Upper lobe of left lung (tissue), 6 donors: Measurements from ENCODE around the gene KIRREL3. TPM values are rescaled to one million over a fixed set of nuclear protein-coding genes. Genes with fewer than 3 reads are reported as not detected.

Experiments
- ATAC-seq, 2 donors: fragments of 200-7000 bp; cut with Tn5 transposase; one replicate each; pipeline ENCODE4 v1.9.1; 2022; ENCODE audit warnings: mild to moderate bottlenecking in 2 of 2, moderate library complexity in 2 of 2; ENCODE audit not compliant: low FRiP score in 2 of 2
- DNase-seq, 2 donors: peaks; one replicate each; pipeline ENCODE4 v3.0.0-alpha.2; 2019 to 2020
- H3K27ac ChIP-seq, 4 donors: fragments of 200-600 bp; sonication (generic); one replicate each; pipeline ENCODE4 v1.5.1; 2016 to 2019
- H3K27me3 ChIP-seq, 4 donors: fragments of 200-600 bp; sonication (generic); one replicate each; pipeline ENCODE4 v1.5.1; 2017 to 2019
- H3K36me3 ChIP-seq, 4 donors: fragments of 200-600 bp; sonication (generic); one replicate each; pipeline ENCODE4 v1.5.1; 2016 to 2019
- H3K4me1 ChIP-seq, 4 donors: fragments of 200-600 bp; sonication (generic); one replicate each; pipeline ENCODE4 v1.5.1; 2018 to 2019
- H3K4me3 ChIP-seq, 4 donors: fragments of 200-600 bp; sonication (generic); one replicate each; pipeline ENCODE4 v1.5.1; 2017 to 2019; ENCODE audit warnings: mild to moderate bottlenecking in 2 of 4, moderate library complexity in 1 of 4
- H3K9me3 ChIP-seq, 4 donors: fragments of 200-600 bp; sonication (generic); one replicate each; pipeline ENCODE4 v1.5.1; 2018 to 2019
- EP300 ChIP-seq, 4 donors: sonication (generic); formaldehyde crosslinking; IDR thresholded peaks; one replicate each; pipeline ENCODE4 v1.5.1; 2017; ENCODE audit warnings: antibody characterized with exemption in 4 of 4, control low read depth in 2 of 4
- POLR2A ChIP-seq, 4 donors: fragments of 450-650 bp; IDR thresholded peaks; one replicate each; pipeline ENCODE4 v1.5.1; 2016 to 2017; ENCODE audit warnings: antibody characterized with exemption in 4 of 4, mild to moderate bottlenecking in 2 of 4
- POLR2AphosphoS5 ChIP-seq, 2 donors: sonication (generic); formaldehyde crosslinking; IDR thresholded peaks; one replicate each; pipeline ENCODE4 v1.5.1; 2017; ENCODE audit warnings: antibody characterized with exemption in 2 of 2
- WGBS, 2 donors: methylation state at CpG; one replicate each; pipeline ENCODE4 v1.1.5; 2017 to 2018; 5-methylcytosine and 5-hydroxymethylcytosine counted together
- total RNA-seq, 6 donors: library from RNA; depleted of rRNA in 4 of 6; stranded (reverse); fragments of >200 nt in 4 of 6; gene quantifications; one replicate each; pipeline versions ENCODE4 v1.1.0 to v1.2.1, GENCODE V29; 2016 to 2021
- TF ChIP-seq, protein P1 (sequence below), 6 experiments: fragments of 450-650 bp in 4 of 6; fragments of 200-600 bp in 2 of 6; sonication (generic) in 2 of 6; IDR thresholded peaks; one replicate each; pipeline ENCODE4 v1.5.1; 2016 to 2019; ENCODE audit warnings: antibody characterized with exemption in 6 of 6
- donor health status: DM: no; HTN: no; CAD: no; lungs with moderate emphysema.
- donor health status: DM: no; HTN: yes; CAD: no; lungs with severe emphysema.

KIRREL3 gene
- total RNA-seq, 6 donors from 2014 or later = 0.22 to 0.24 TPM; not detected in 4

GRCh38 chr11:126948563-126948962 is 52.0 kb downstream of the KIRREL3 start:
- Histone ChIP-seq H3K4me1 (no peaks in the 10 kb centered on the region), H3K4me3 (no peak overlapping the region), H3K36me3 (no peaks in the 10 kb centered on the region), H3K27me3 (no peaks in the 10 kb centered on the region), H3K27ac (no peak overlapping the region), H3K9me3 (no peaks in the 10 kb centered on the region)
- DNase-seq = no peak
- 69 to 79% methylated on average over 1 of the region's 1 CpG for WGBS, 2 donors
- no peak for TF ChIP-seq POLR2A (IDR thresholded peaks at IDR 0.05)
- TF ChIP-seq, protein P1, sequence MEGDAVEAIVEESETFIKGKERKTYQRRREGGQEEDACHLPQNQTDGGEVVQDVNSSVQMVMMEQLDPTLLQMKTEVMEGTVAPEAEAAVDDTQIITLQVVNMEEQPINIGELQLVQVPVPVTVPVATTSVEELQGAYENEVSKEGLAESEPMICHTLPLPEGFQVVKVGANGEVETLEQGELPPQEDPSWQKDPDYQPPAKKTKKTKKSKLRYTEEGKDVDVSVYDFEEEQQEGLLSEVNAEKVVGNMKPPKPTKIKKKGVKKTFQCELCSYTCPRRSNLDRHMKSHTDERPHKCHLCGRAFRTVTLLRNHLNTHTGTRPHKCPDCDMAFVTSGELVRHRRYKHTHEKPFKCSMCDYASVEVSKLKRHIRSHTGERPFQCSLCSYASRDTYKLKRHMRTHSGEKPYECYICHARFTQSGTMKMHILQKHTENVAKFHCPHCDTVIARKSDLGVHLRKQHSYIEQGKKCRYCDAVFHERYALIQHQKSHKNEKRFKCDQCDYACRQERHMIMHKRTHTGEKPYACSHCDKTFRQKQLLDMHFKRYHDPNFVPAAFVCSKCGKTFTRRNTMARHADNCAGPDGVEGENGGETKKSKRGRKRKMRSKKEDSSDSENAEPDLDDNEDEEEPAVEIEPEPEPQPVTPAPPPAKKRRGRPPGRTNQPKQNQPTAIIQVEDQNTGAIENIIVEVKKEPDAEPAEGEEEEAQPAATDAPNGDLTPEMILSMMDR (IDR thresholded peaks at IDR 0.05) = no peak
- no peak for TF ChIP-seq EP300 (IDR thresholded peaks at IDR 0.05)
- TF ChIP-seq POLR2AphosphoS5 (IDR thresholded peaks at IDR 0.05) = no peak
- ATAC-seq = no peak

DNA sequence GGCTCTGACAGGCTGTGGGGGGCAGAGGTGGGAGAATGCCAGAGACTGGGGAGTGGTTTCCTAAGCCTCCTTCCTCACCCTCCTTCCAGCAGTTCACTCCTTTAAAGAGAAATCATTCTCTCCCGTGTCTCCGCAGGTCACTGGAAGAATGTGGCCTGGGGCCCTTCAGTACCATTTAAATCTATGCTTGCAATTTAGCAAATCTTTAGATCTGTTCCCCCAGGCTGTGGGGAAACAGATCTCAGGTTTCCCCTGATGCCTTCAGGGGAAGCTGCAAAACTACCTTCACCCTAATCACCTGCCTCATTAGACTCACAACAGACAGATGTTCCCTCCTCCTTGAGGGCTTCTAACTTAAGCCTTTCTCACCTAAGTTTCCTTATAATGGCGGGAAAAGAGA is 55.3 kb downstream of the KIRREL3 start:
- WGBS, 2 donors = 72 to 86% methylated on average over 3 of the region's 3 CpGs
- Histone ChIP-seq H3K36me3 (no peaks in the 10 kb centered on the region), H3K27ac (no peak overlapping the region), H3K9me3 (no peaks in the 10 kb centered on the region), H3K4me1 (no peaks in the 10 kb centered on the region), H3K27me3 (no peaks in the 10 kb centered on the region), H3K4me3 (no peak overlapping the region)
- no peak for ATAC-seq
- DNase-seq = no peak
- TF ChIP-seq EP300 (IDR thresholded peaks at IDR 0.05) (no peak), POLR2AphosphoS5 (IDR thresholded peaks at IDR 0.05) (no peak), POLR2A (IDR thresholded peaks at IDR 0.05) (no peak)
- TF ChIP-seq, protein P1 (IDR thresholded peaks at IDR 0.05) = no peak

GRCh38 chr11:126943316-126943715 is 57.3 kb downstream of the KIRREL3 start:
- Histone ChIP-seq H3K4me3 (no peak overlapping the region), H3K27me3 (no peaks in the 10 kb centered on the region), H3K9me3 (no peaks in the 10 kb centered on the region), H3K4me1 (no peaks in the 10 kb centered on the region), H3K36me3 (no peaks in the 10 kb centered on the region), H3K27ac (no peak overlapping the region)
- no peak for ATAC-seq
- TF ChIP-seq POLR2A (IDR thresholded peaks at IDR 0.05) (no peak), POLR2AphosphoS5 (IDR thresholded peaks at IDR 0.05) (no peak), EP300 (IDR thresholded peaks at IDR 0.05) (no peak)
- TF ChIP-seq, protein P1 (IDR thresholded peaks at IDR 0.05) = no peak
- DNase-seq = no peak
- 71 to 88% methylated on average over 7 of the region's 7 CpGs for WGBS, 2 donors

DNA sequence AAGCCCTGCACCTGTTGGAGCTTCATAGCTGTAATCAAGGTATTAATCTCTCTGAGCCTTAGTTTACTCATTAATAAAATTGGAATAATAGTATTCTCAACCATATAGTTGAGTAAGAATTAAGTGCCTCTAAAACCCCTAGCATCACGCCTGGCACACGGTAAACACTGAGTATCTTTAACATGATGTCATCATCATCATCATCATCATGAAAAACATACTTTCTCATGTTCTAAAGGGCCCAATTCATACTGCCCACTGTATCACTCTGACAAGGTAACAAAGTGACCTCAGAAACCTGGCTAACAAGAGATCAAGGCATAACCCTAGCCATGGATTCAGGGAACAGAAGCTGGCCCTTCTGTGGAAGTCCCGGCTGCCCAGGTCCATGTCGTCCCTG is 58.4 kb downstream of the KIRREL3 start:
- Histone ChIP-seq H3K4me3 (no peak overlapping the region), H3K9me3 (no peaks in the 10 kb centered on the region), H3K27ac (no peak overlapping the region), H3K4me1 (no peaks in the 10 kb centered on the region), H3K36me3 (no peaks in the 10 kb centered on the region), H3K27me3 (no peaks in the 10 kb centered on the region)
- ATAC-seq = no peak
- 86 to 87% methylated on average over 4 of the region's 4 CpGs for WGBS, 2 donors
- TF ChIP-seq, protein P1 (IDR thresholded peaks at IDR 0.05) = no peak
- TF ChIP-seq POLR2AphosphoS5 (IDR thresholded peaks at IDR 0.05) (no peak), POLR2A (IDR thresholded peaks at IDR 0.05) (no peak), EP300 (IDR thresholded peaks at IDR 0.05) (no peak)
- DNase-seq = no peak

DNA sequence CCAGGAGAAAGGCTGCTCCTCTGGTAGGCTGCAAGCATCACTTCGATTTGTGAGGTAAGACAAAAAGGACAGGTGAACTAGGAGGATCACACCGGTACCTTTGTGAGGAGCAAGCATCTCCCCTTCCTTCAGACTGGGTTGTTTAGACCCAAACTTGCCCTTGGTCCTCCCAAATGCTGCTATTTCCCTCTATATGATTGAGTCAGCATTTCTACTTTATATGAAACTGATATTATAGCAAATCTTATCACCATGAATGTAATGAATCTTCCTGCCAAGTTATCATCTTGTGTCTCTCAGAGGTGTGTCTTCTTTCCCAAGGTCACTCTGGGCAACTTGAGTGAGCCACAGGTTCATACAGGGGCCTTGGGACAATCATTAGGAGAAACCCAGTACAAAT is 61.0 kb downstream of the KIRREL3 start:
- ATAC-seq (no peak), DNase-seq (no peak)
- Histone ChIP-seq H3K27me3 (no peaks in the 10 kb centered on the region), H3K36me3 (no peaks in the 10 kb centered on the region), H3K9me3 (no peaks in the 10 kb centered on the region), H3K27ac (no peak overlapping the region), H3K4me1 (no peaks in the 10 kb centered on the region), H3K4me3 (no peak overlapping the region)
- WGBS, 2 donors = 69 to 89% methylated on average over 2 of the region's 2 CpGs
- no peak for TF ChIP-seq POLR2AphosphoS5 (IDR thresholded peaks at IDR 0.05)
- TF ChIP-seq, protein P1 (IDR thresholded peaks at IDR 0.05) = no peak
- no peak for TF ChIP-seq EP300 (IDR thresholded peaks at IDR 0.05)
